Tibial nerve (tissue), 4 donors: ENCODE measurements around the gene DARS2. TPM values are rescaled to one million over a fixed set of nuclear protein-coding genes. Genes with fewer than 3 reads are reported as not detected.

Experiments
- DNase-seq, 2 donors: peaks; one replicate each; pipeline ENCODE4 v3.0.0-alpha.2; 2019; ENCODE audit warnings: low spot score in 2 of 2
- H3K27ac ChIP-seq, 4 donors: fragments of 200-600 bp; sonication (generic) in 3 of 4; one replicate each; pipeline ENCODE4 v1.5.1; 2017 to 2019; ENCODE audit warnings: mild to moderate bottlenecking in 1 of 4
- H3K27me3 ChIP-seq, 2 donors: fragments of 200-600 bp; sonication (generic) in 1 of 2; one replicate each; pipeline versions ENCODE4 v1.5.1 to v1.6.0; 2017 to 2019
- H3K36me3 ChIP-seq, 3 donors: fragments of 200-600 bp; sonication (generic); one replicate each; pipeline ENCODE4 v1.5.1; 2018 to 2019
- H3K4me1 ChIP-seq, 4 donors: fragments of 200-600 bp; sonication (generic) in 3 of 4; one replicate each; pipeline ENCODE4 v1.5.1; 2017 to 2019
- H3K4me3 ChIP-seq, 4 donors: fragments of 200-600 bp; sonication (generic) in 3 of 4; one replicate each; pipeline ENCODE4 v1.5.1; 2017 to 2019; ENCODE audit warnings: mild to moderate bottlenecking in 1 of 4, moderate library complexity in 1 of 4
- H3K9me3 ChIP-seq, 4 donors: fragments of 200-600 bp; sonication (generic) in 3 of 4; one replicate each; pipeline ENCODE4 v1.5.1; 2017 to 2019
- EP300 ChIP-seq, 2 donors: sonication (generic); formaldehyde crosslinking; IDR thresholded peaks; one replicate each; pipeline ENCODE4 v1.6.1; 2017; ENCODE audit warnings: antibody characterized with exemption in 2 of 2, mild to moderate bottlenecking in 1 of 2
- POLR2A ChIP-seq, 2 donors: fragments of 450-650 bp; IDR thresholded peaks; one replicate each; pipeline ENCODE4 v1.6.1; 2017; ENCODE audit warnings: antibody characterized with exemption in 2 of 2, mild to moderate bottlenecking in 2 of 2, moderate library complexity in 2 of 2
- WGBS, 2 donors: methylation state at CpG; one replicate each; pipeline ENCODE4 v1.1.5; 2018; 5-methylcytosine and 5-hydroxymethylcytosine counted together
- small RNA-seq: library from RNA; depleted of rRNA; stranded (forward); fragments of <200 nt; gene quantifications from one replicate; pipeline ENCODE3, GENCODE V24; 2016
- total RNA-seq, 4 donors: library from RNA; depleted of rRNA; stranded (reverse); fragments of >200 nt; gene quantifications; one replicate each; pipeline ENCODE4 v1.1.0, GENCODE V29; 2016
- TF ChIP-seq, protein P1 (sequence below), 5 experiments: fragments of 200-600 bp in 3 of 5; fragments of 450-650 bp in 2 of 5; sonication (generic) in 3 of 5; IDR thresholded peaks; one replicate each; pipeline ENCODE4 v1.5.1; 2016 to 2019; ENCODE audit warnings: antibody characterized with exemption in 5 of 5, mild to moderate bottlenecking in 3 of 5, moderate library complexity in 2 of 5

DARS2 gene
- total RNA-seq, 4 donors from 2014 or later = 10.4 to 18.8 (median 12.3) TPM

DNA sequence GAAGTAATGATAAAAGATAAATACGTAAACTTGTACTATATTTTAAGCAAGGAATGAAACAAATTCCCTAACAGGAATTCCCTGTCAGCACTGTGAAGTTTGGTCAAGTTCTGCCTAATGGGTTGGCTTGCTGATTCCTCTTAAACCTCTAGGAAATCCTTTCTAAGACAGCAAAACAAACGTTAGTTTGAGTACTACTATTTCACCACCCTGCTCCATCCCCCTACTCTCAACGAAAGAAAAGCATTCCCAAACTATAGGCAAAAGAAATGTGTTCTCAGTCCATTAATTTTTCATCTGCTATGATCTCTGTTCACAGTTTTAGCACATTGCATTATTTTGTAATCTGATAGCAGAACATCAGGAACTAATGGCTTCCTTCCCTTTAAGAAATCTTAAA lies 76.5 kb downstream of the DARS2 start:
- peaks cover 0 to 14% (median 0%) of the 10 kb centered on the region in 3 donors for H3K36me3 ChIP-seq
- no peak for DNase-seq
- 61 to 68% methylated on average over 3 of the region's 3 CpGs for WGBS, 2 donors
- H3K4me1 ChIP-seq = peaks cover 0 to 8% (median 0%) of the 10 kb centered on the region in 4 donors
- H3K27me3 ChIP-seq = no peaks in the 10 kb centered on the region
- TF ChIP-seq POLR2A (IDR thresholded peaks at IDR 0.05) = no peak
- TF ChIP-seq, protein P1, sequence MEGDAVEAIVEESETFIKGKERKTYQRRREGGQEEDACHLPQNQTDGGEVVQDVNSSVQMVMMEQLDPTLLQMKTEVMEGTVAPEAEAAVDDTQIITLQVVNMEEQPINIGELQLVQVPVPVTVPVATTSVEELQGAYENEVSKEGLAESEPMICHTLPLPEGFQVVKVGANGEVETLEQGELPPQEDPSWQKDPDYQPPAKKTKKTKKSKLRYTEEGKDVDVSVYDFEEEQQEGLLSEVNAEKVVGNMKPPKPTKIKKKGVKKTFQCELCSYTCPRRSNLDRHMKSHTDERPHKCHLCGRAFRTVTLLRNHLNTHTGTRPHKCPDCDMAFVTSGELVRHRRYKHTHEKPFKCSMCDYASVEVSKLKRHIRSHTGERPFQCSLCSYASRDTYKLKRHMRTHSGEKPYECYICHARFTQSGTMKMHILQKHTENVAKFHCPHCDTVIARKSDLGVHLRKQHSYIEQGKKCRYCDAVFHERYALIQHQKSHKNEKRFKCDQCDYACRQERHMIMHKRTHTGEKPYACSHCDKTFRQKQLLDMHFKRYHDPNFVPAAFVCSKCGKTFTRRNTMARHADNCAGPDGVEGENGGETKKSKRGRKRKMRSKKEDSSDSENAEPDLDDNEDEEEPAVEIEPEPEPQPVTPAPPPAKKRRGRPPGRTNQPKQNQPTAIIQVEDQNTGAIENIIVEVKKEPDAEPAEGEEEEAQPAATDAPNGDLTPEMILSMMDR (IDR thresholded peaks at IDR 0.05) = no peak
- TF ChIP-seq EP300 (IDR thresholded peaks at IDR 0.05) = no peak
- no peak overlapping the region for H3K4me3 ChIP-seq
- no peak overlapping the region for H3K27ac ChIP-seq
- no peaks in the 10 kb centered on the region for H3K9me3 ChIP-seq

DNA sequence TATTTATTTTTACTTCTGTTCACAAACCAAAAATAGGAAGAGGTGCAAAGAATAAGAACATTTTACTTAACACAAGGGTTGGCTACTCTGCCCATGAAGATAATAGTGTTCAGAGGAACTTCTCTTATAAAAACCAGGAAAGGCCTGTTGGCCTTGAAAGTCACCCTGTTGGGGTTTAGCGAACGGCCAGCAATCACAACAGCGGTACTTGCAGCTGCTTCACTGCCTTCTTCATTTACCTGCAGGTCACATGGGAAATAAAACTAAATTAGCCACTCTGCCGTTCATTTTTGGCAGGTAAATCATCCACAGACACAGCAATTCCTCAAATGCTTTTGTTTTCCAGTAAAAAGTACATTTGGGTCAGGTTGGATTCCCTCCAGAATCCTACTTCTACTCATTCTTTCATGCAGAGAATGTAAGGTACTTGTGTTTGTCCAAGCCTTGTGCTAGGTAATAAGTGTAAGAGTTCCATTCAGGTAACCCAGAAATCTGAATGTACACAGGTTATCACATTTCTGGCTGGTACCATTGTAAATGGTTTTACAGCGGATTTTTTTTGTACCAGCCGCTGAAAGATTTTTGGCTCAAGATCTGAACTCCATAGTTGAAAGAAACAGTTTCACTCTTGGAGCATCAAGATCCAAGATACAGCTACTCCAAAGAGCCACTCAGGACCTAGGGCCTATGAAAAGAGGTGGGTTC lies 79.5 kb downstream of the DARS2 start:
- Histone ChIP-seq H3K27ac (no peak overlapping the region), H3K9me3 (no peaks in the 10 kb centered on the region), H3K4me1 (no peaks in the 10 kb centered on the region), H3K4me3 (no peak overlapping the region), H3K36me3 (peaks cover 0 to 22% (median 0%) of the 10 kb centered on the region in 3 donors), H3K27me3 (no peaks in the 10 kb centered on the region)
- TF ChIP-seq, protein P1 (IDR thresholded peaks at IDR 0.05) = no peak
- TF ChIP-seq EP300 (IDR thresholded peaks at IDR 0.05) (no peak), POLR2A (IDR thresholded peaks at IDR 0.05) (no peak)
- WGBS, 2 donors = 85 to 87% methylated on average over 6 of the region's 6 CpGs
- no peak for DNase-seq

Small RNA genes within 50 kb of the gene (small RNA-seq; reads per million reads assigned to genes)
- not detected for gene RF00019

Other genes with a start within 250 kb of the DARS2 start
- gene SLC9C2, start 221.6 kb upstream of the DARS2 start, total RNA-seq = under 1 TPM in 1 of 4 donors, not detected in 3; 0.21 TPM
- gene TEX50, start 189.3 kb upstream of the DARS2 start, total RNA-seq = not detected
- gene ANKRD45, start 154.8 kb upstream of the DARS2 start, total RNA-seq = 1 to 10 TPM in 2 of 4 donors, under 1 TPM in 1, not detected in 1; 0.44 to 1.8 (median 1.7) TPM
- gene KLHL20, start 109.7 kb upstream of the DARS2 start, total RNA-seq = 10 to 100 TPM; 19.2 to 64.9 (median 34.6) TPM
- gene CENPL, start 210 bp downstream of the DARS2 start, total RNA-seq = 1 to 10 TPM; 4.2 to 8.1 (median 5.1) TPM
- gene GAS5, start 43.3 kb downstream of the DARS2 start, total RNA-seq = 100 to 1,000 TPM; 348 to 615 (median 564) TPM
- gene ZBTB37, start 43.7 kb downstream of the DARS2 start, total RNA-seq = 10 to 100 TPM; 11.7 to 17.0 (median 13.7) TPM
- not detected for gene SERPINC1, start 92.7 kb downstream of the DARS2 start, total RNA-seq
- 10 to 100 TPM; 19.7 to 26.2 (median 22.9) TPM for gene RC3H1, start 197.7 kb downstream of the DARS2 start, total RNA-seq